Osteoblast (primary cell): ENCODE measurements around the gene SHISA7. TPM values are rescaled to one million over a fixed set of nuclear protein-coding genes. Genes with fewer than 3 reads are reported as not detected.

ENCODE experiments used
- DNase-seq: peaks from one replicate; pipeline ENCODE4 v3.0.0; 2011; ENCODE audit warnings: low spot score, mixed read lengths; ENCODE audit not compliant: insufficient read length; ENCODE audit errors: missing footprints
- H2AFZ ChIP-seq: 2 replicates; pipeline ENCODE4 v1.6.0; 2011; ENCODE audit warnings: mild to moderate bottlenecking, low read length
- H3K27ac ChIP-seq: 2 replicates; pipeline ENCODE4 v1.5.1; 2011; ENCODE audit warnings: mild to moderate bottlenecking, low read depth, low read length, moderate library complexity
- H3K27me3 ChIP-seq: 2 replicates; pipeline ENCODE4 v1.6.0; 2012; ENCODE audit warnings: mild to moderate bottlenecking, control low read depth, inconsistent platforms, low read length, moderate library complexity; ENCODE audit not compliant: insufficient read depth
- H3K36me3 ChIP-seq: 2 replicates; pipeline ENCODE4 v1.5.1; 2011; ENCODE audit warnings: mild to moderate bottlenecking, low read length, control low read depth, moderate library complexity; ENCODE audit not compliant: insufficient read depth
- H3K4me1 ChIP-seq: 2 replicates; pipeline ENCODE4 v1.5.1; 2011; ENCODE audit warnings: mild to moderate bottlenecking, low read length, control low read depth, moderate library complexity; ENCODE audit not compliant: insufficient read depth
- H3K4me2 ChIP-seq: 2 replicates; pipeline ENCODE4 v1.6.0; 2011; ENCODE audit warnings: mild to moderate bottlenecking, low read length; ENCODE audit not compliant: insufficient read depth
- H3K4me3 ChIP-seq: fragments of 200-600 bp; sonication (generic); 3 replicates; pipeline ENCODE4 v1.5.1; 2012; ENCODE audit warnings: mild to moderate bottlenecking, low read length, inconsistent platforms; ENCODE audit not compliant: insufficient read depth
- H3K79me2 ChIP-seq: 2 replicates; pipeline ENCODE4 v1.6.0; 2012; ENCODE audit warnings: mild to moderate bottlenecking, low read length, control low read depth, inconsistent platforms; ENCODE audit not compliant: insufficient read depth
- H3K9me3 ChIP-seq: 2 replicates; pipeline ENCODE4 v1.5.1; 2011; ENCODE audit warnings: low read depth, low read length, control low read depth
- H4K20me1 ChIP-seq: 2 replicates; pipeline ENCODE4 v1.6.0; 2012; ENCODE audit warnings: mild to moderate bottlenecking, low read length, control low read depth; ENCODE audit not compliant: insufficient read depth
- total RNA-seq: library from RNA; depleted of rRNA; stranded (reverse); fragments of >200 nt; gene quantifications from 2 replicates; pipeline ENCODE4 v1.2.3, GENCODE V29; 2012
- TF ChIP-seq, protein P1 (sequence below): IDR thresholded peaks from 2 replicates; pipeline ENCODE4 v1.5.1; 2011; ENCODE audit warnings: mild to moderate bottlenecking, low read depth, low read length, moderate library complexity; ENCODE audit errors: extremely low read depth

The SHISA7 gene
- total RNA-seq, 1 donor, result not detected

DNA sequence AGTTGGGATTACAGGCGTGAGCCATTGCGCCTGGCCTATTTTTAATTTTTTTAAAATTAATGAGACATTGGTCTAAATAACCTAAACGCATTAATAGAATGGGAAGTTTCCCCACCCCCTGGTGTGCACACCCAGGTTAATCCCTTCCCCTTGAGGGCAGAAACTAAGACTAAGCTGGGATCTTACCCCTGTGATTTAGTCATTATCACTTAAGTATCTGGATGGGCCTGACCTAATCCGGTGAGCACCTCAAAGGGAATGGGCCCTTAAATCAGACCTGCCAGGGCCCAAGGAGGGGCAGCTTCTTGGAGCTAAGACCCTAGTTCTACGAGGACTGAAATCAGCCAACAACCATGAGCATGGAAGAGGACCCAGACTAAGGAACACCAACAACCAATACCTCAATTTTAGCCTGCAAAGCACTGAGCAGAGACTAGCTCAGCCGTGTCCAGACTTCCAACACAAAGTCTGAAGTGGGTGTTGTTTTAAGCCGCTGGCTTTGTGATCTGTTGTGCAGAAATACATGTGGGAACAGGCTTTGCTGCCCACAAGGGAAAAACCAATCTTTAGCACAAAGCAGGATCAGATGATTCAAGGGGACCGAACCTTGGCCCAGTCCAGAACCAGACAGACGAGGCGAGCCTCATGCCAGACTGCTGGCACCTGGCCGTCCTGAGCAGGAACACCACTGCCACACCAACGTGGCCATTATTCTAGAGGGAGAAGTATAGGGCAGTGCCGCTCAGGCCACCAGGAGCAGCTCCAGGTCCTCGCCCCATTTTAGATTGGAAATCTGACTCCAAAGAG, 42.6 kb downstream of the SHISA7 start:
- H3K27ac ChIP-seq, result no peak overlapping the region
- no peak overlapping the region for H2AFZ ChIP-seq
- H3K4me2 ChIP-seq, result no peak overlapping the region
- DNase-seq, result peak; percentile 72
- H3K36me3 ChIP-seq, result peaks cover 42% of the 10 kb centered on the region
- H3K9me3 ChIP-seq, result no peaks in the 10 kb centered on the region
- H3K27me3 ChIP-seq, result no peaks in the 10 kb centered on the region
- H3K4me1 ChIP-seq, result peaks cover 2% of the 10 kb centered on the region
- H4K20me1 ChIP-seq, result peaks cover 45% of the 10 kb centered on the region
- peaks cover 24% of the 10 kb centered on the region for H3K79me2 ChIP-seq
- TF ChIP-seq, protein P1, sequence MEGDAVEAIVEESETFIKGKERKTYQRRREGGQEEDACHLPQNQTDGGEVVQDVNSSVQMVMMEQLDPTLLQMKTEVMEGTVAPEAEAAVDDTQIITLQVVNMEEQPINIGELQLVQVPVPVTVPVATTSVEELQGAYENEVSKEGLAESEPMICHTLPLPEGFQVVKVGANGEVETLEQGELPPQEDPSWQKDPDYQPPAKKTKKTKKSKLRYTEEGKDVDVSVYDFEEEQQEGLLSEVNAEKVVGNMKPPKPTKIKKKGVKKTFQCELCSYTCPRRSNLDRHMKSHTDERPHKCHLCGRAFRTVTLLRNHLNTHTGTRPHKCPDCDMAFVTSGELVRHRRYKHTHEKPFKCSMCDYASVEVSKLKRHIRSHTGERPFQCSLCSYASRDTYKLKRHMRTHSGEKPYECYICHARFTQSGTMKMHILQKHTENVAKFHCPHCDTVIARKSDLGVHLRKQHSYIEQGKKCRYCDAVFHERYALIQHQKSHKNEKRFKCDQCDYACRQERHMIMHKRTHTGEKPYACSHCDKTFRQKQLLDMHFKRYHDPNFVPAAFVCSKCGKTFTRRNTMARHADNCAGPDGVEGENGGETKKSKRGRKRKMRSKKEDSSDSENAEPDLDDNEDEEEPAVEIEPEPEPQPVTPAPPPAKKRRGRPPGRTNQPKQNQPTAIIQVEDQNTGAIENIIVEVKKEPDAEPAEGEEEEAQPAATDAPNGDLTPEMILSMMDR, result no peak
- no peak overlapping the region for H3K4me3 ChIP-seq

DNA sequence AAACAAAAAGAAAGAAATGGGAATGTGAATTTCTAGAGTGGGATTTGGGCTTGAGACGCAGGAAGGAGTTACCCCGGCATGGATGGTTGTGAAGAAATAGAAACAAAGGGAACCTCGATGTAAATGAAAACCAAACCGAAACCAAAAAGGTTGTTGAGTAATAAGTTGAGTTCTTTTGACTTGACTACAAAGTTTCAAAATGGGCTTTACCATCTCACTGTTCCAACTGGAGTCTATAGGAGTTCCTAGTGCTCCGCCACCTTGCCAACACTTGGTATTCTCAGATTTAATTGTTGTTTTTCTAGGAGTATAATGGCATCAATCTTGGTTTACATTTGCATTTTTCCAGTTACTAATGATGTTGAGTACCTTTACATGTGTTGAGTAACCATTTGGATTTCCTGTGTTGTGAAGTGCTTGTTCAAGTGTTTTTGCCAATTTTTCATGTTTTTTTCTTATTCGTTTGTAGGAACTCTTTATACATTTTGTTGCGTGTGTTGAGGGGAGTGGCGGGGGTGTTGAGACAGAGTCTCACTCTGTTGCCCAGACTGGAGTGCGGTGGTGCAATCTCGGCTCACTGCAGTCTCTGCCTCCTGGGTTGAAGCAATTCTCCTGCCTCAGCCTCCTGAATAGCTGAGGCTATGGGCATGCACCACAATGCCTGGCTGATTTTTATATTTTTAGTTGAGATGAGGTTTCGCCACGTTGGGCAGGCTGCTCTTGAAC, 44.7 kb downstream of the SHISA7 start:
- Histone ChIP-seq H3K4me2 (no peak overlapping the region), H3K27ac (no peak overlapping the region), H3K4me1 (no peaks in the 10 kb centered on the region), H3K27me3 (no peaks in the 10 kb centered on the region), H3K79me2 (peaks cover 9% of the 10 kb centered on the region), H3K9me3 (no peaks in the 10 kb centered on the region), H4K20me1 (peaks cover 37% of the 10 kb centered on the region), H3K36me3 (peaks cover 28% of the 10 kb centered on the region), H2AFZ (no peak overlapping the region), H3K4me3 (no peak overlapping the region)
- TF ChIP-seq, protein P1, result no peak
- peak; percentile 61 for DNase-seq

DNA sequence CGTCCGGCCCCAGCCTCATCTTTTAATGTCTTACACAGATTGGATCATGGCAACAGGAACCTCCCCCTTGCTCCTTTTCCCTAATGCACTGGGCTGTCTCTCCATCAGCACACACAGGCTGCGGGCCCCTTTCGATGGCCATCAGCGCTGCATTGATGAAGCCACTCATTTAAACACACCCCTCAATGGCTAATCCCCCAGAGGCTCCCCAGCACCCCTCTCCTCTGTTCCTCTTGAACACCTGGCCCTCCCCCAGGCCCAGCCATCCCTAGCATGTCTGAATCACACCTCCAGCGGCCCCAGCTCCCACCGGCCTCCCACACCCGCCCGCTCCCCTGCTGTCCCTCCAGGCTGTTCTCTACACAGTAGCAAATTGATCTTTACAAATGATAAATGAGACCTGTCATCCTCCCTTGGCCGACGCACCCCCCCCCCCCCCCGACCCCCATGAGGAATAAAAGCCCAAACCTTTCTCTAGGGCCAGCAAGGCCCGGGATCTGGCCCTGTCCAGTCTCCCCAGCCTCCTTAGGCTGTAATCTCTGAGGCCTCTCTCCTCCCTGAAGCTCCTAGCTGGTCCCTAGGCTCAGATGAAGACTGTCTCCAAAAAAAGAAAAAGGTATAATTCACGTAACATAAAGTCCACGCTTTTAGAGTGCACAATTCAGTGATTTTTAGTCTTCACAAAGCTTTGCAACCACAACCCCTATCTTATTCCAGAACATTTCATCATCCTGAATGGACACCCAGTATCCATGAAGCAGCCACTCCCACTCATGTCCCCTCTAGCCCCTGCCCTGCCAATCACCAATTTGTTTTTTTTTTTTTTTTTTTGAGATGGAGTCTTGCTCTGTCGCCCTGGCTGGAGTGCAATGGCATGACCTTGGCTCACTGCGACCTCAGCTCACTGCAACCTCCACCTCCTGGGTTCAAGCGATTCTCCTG, 50.0 kb downstream of the SHISA7 start:
- peaks cover 41% of the 10 kb centered on the region for H4K20me1 ChIP-seq
- peaks cover 40% of the 10 kb centered on the region for H3K36me3 ChIP-seq
- no peaks in the 10 kb centered on the region for H3K27me3 ChIP-seq
- no peak overlapping the region for H2AFZ ChIP-seq
- peak; percentile 66 for DNase-seq
- no peaks in the 10 kb centered on the region for H3K9me3 ChIP-seq
- H3K27ac ChIP-seq, result no peak overlapping the region
- H3K4me1 ChIP-seq, result peaks cover 6% of the 10 kb centered on the region
- no peak overlapping the region for H3K4me2 ChIP-seq
- TF ChIP-seq, protein P1, result no peak
- H3K4me3 ChIP-seq, result no peak overlapping the region
- peaks cover 32% of the 10 kb centered on the region for H3K79me2 ChIP-seq
